HG03432 (cell line): Measurements from ENCODE around the gene METTL17.

Experiments used
- ATAC-seq: cut with Tn5 transposase; IDR thresholded peaks from one replicate; pipeline ENCODE4 v1.9.1; 2021; ENCODE audit warnings: mild to moderate bottlenecking, moderate library complexity; ENCODE audit not compliant: unreplicated experiment

Gene METTL17

DNA sequence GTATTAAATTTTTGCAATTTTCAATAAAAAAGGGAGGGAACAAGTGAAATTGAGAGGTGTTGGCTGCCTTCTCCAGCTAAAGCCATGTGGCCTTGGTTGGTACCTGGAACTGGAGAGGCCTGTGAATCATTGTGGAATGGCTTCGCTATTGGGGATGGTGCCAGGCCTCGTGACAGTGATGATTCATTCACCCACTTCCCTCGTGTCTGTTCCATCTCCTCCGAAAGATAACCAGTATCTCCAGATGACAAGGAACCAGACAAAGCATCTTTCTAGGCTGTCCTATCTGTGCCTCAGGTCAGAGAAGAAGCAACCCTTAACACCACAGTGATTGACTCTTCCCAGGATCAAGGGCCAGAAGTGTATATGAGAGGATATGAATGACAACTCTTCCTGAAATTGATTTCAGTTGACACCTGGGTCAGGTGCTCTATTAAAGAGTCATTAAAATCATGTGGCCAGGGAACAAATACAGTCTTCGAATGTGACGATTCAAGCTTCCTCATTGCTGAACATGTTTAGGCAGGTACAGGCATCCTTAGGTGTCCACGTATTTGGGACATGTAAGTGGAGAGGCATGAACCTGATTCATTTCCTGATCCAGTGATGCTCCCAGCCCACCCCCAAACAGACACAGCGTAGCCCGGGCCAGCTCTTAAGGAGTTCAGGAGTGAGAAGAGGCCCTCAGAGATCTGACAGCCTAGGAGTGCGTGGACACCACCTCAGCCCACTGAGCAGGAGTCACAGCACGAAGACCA, 52.1 kb downstream of the METTL17 start, which contains the start of gene RNASE7:
TSS of gene RNASE7 (plus strand) at position 687 of the 758 bp plus-strand sequence. CDS start 631 bp downstream, outside the sequence.
- ATAC-seq = no peak

DNA sequence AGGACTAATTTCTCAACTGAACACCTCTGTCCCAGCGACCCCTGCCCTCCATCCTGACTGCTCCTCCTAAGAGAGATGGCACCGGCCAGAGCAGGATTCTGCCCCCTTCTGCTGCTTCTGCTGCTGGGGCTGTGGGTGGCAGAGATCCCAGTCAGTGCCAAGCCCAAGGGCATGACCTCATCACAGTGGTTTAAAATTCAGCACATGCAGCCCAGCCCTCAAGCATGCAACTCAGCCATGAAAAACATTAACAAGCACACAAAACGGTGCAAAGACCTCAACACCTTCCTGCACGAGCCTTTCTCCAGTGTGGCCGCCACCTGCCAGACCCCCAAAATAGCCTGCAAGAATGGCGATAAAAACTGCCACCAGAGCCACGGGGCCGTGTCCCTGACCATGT, 53.1 kb downstream of the METTL17 start:
- ATAC-seq = no peak

DNA sequence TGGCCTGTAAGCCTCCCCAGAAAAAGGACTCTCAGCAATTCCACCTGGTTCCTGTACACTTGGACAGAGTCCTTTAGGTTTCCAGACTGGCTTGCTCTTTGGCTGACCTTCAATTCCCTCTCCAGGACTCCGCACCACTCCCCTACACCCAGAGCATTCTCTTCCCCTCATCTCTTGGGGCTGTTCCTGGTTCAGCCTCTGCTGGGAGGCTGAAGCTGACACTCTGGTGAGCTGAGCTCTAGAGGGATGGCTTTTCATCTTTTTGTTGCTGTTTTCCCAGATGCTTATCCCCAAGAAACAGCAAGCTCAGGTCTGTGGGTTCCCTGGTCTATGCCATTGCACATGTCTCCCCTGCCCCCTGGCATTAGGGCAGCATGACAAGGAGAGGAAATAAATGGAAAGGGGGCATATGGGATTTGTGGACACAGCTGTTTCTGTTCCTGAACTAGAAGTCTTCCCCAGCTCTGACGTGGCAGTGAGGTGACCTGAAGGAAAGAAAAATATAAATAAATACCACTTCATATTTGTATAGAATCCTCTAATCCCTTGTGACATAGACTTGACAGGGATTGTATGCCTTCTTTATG, 53.7 kb downstream of the METTL17 start:
- no peak for ATAC-seq

DNA sequence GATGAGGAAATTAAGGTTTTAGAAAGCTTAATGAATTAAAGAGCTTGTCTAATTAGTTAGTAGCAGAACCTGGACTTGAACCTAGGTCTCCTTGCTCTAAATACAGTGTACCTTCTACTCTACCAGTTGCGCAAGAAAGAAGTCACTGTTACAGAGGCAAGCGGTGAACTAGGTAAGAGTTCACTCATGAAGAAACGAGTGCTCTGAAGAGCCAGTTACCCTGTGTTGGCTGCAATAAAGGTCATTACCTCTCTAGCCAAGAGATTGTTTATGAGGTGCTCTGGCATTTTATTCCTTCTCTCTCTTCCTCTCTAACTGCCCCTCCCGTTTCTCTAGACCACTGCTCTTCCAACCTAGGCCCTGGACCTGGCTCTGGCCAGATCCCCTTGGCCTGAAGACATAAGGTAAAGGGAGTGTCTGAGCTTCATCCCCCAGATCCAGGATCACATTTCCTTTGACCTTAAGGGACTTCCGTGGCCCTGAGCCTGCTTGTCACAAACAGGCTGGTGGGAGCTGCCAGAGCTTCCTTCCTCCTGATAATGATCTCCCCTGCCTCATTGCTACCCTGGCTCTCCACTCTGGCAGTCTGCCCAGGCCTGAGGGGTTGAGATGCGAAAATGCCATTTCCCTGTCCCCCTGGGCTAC, 54.3 kb downstream of the METTL17 start:
- ATAC-seq = no peak
